Measurements from ENCODE around the gene SGTB. TPM values are rescaled to one million over a fixed set of nuclear protein-coding genes. Genes with fewer than 3 reads are reported as not detected.

SGTB gene
- total RNA-seq: 12.8 and 17.1 TPM in 2 replicates

GRCh38 chr5:65721720-65722574 lies at the start of gene SGTB, which contains the start of gene NLN:
Gene SGTB, minus strand, starts transcription at chr5:65722109. Its CDS starts 1,302 bp downstream, at chr5:65720807.
Gene NLN, plus strand, starts transcription at chr5:65722205. Its CDS starts 169 bp downstream, at chr5:65722374.

GRCh38 chr5:65624571-65625555 lies 97.0 kb downstream of the SGTB start, which contains the start of the genes SHLD3 and TRAPPC13:
Gene SHLD3, plus strand, starts transcription at chr5:65625027. Its CDS starts 4,561 bp downstream, at chr5:65629588.
Gene TRAPPC13, plus strand, starts transcription at chr5:65625027. Its CDS starts 34 bp downstream, at chr5:65625061.

DNA sequence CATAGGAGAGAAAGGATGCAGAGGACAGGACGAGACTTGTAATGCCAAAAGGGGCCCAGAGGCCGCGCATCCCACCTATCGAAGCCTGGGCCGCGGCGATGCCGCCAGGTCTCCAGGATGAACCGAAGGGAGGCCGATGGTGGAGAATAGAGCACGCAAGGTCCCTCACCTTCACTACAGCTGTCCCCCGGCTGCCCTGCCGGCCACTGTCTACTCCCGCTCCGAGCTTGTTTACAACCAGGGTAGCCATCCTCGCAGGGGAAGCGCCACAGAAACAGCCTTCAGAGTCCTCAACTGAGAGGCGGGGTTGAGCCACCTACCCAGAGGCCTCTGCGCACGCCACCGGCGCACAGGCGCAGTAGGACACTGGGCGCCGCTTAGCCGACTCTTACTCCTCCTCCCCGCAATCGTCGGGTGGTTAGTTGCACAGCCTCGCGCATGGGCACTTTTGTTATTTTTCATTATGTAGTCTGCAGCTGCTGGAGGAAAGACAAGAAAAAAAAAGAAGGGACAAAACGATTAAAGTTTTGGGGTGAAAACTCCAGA lies 97.8 kb downstream of the SGTB start, which contains the start of gene TRIM23:
TRIM23 (minus strand) TSS at position 309 of the 546 bp plus-strand sequence; CDS start at position 250, 59 bp downstream.

Other genes with a start within 250 kb of the SGTB start
- 20.1 and 20.6 TPM in 2 replicates for gene ADAMTS6, start 240.2 kb downstream of the SGTB start, total RNA-seq
- 21.1 and 31.0 TPM in 2 replicates for gene CENPK, start 158.9 kb downstream of the SGTB start, total RNA-seq
- 19.0 and 20.0 TPM in 2 replicates for gene PPWD1, start 158.8 kb downstream of the SGTB start, total RNA-seq
- 5.3 and 6.3 TPM in 2 replicates for gene TRIM23, start 97.8 kb downstream of the SGTB start, total RNA-seq
- gene SHLD3, start 97.1 kb downstream of the SGTB start, total RNA-seq: 3.1 TPM in 2 replicates
- 15.2 and 15.7 TPM in 2 replicates for gene TRAPPC13, start 97.1 kb downstream of the SGTB start, total RNA-seq
- 33.6 and 40.0 TPM in 2 replicates for gene NLN, start 96 bp upstream of the SGTB start, total RNA-seq
- 30.0 and 36.2 TPM in 2 replicates for gene ERBIN, start 204.5 kb upstream of the SGTB start, total RNA-seq